ENCODE measurements around the gene NRF1. TPM values are rescaled to one million over a fixed set of nuclear protein-coding genes. Genes with fewer than 3 reads are reported as not detected.
A peak's percentile ranks its signal among the peaks of the same experiment; 100 is the strongest.

The NRF1 gene
- total RNA-seq, 2 experiments from 2014 or later = 25.9 to 28.7 TPM

- H3K36me3 Mint-ChIP-seq (ENCODE audit: low read depth) = peaks cover 37% of the 10 kb centered on the region
- H3K4me3 Mint-ChIP-seq = no peak overlapping the region
- POLR2A ChIA-PET = no interaction called here
- H3K27ac Mint-ChIP-seq = no peak overlapping the region
- H3K9me3 Mint-ChIP-seq = peaks cover 4% of the 10 kb centered on the region
- no peak for DNase-seq
- no peaks in the 10 kb centered on the region for H3K4me1 Mint-ChIP-seq
- CTCF ChIA-PET = interaction anchor here (0.6 kb wide), 1 partner anchor 41 kb away, joined by 4 read pairs; no protein-coding TSS in a partner anchor
- no peaks in the 10 kb centered on the region for H3K27me3 Mint-ChIP-seq
Measured at GRCh38 chr7:129678606-129679005, 67.1 kb downstream of the NRF1 start.

GRCh38 chr7:129680400-129680799 lies 68.9 kb downstream of the NRF1 start:
- Mint-ChIP-seq H3K36me3 (ENCODE audit: low read depth) (peaks cover 29% of the 10 kb centered on the region), H3K27ac (no peak overlapping the region), H3K9me3 (no peaks in the 10 kb centered on the region), H3K4me1 (no peaks in the 10 kb centered on the region), H3K27me3 (no peaks in the 10 kb centered on the region), H3K4me3 (no peak overlapping the region)
- no peak for DNase-seq
- POLR2A ChIA-PET = no interaction called here
- CTCF ChIA-PET = no interaction called here

- ChIA-PET CTCF (interaction anchor here (0.5 kb wide), 1 partner anchor 15 kb away, joined by 3 read pairs; no protein-coding TSS in a partner anchor), POLR2A (no interaction called here)
- H3K9me3 Mint-ChIP-seq = no peaks in the 10 kb centered on the region
- DNase-seq = no peak
- H3K27ac Mint-ChIP-seq = no peak overlapping the region
- H3K27me3 Mint-ChIP-seq = no peaks in the 10 kb centered on the region
- H3K4me3 Mint-ChIP-seq = no peak overlapping the region
- peaks cover 8% of the 10 kb centered on the region for H3K36me3 Mint-ChIP-seq (ENCODE audit: low read depth)
- H3K4me1 Mint-ChIP-seq = no peaks in the 10 kb centered on the region
Measured at GRCh38 chr7:129684777-129685176, 73.3 kb downstream of the NRF1 start.

GRCh38 chr7:129686063-129686462 lies 74.5 kb downstream of the NRF1 start:
- Mint-ChIP-seq H3K36me3 (ENCODE audit: low read depth) (peaks cover 5% of the 10 kb centered on the region), H3K4me1 (no peaks in the 10 kb centered on the region), H3K9me3 (no peaks in the 10 kb centered on the region), H3K4me3 (no peak overlapping the region), H3K27me3 (no peaks in the 10 kb centered on the region), H3K27ac (no peak overlapping the region)
- POLR2A ChIA-PET = no interaction called here
- no peak for DNase-seq
- CTCF ChIA-PET = no interaction called here

- H3K4me3 Mint-ChIP-seq = no peak overlapping the region
- H3K36me3 Mint-ChIP-seq (ENCODE audit: low read depth) = peaks cover 20% of the 10 kb centered on the region
- H3K4me1 Mint-ChIP-seq = no peaks in the 10 kb centered on the region
- no peaks in the 10 kb centered on the region for H3K27me3 Mint-ChIP-seq
- no peak overlapping the region for H3K27ac Mint-ChIP-seq
- no peak for DNase-seq
- no peaks in the 10 kb centered on the region for H3K9me3 Mint-ChIP-seq
- ChIA-PET CTCF (interaction anchor here (0.6 kb wide), 1 partner anchor 326 kb away, joined by 4 read pairs; no protein-coding TSS in a partner anchor), POLR2A (no interaction called here)
Measured at GRCh38 chr7:129688503-129689222, 77.1 kb downstream of the NRF1 start.

GRCh38 chr7:129689995-129690581 lies 78.6 kb downstream of the NRF1 start:
- Mint-ChIP-seq H3K27me3 (no peaks in the 10 kb centered on the region), H3K9me3 (no peaks in the 10 kb centered on the region), H3K36me3 (ENCODE audit: low read depth) (peaks cover 26% of the 10 kb centered on the region), H3K27ac (no peak overlapping the region), H3K4me3 (no peak overlapping the region), H3K4me1 (no peaks in the 10 kb centered on the region)
- DNase-seq = no peak
- POLR2A ChIA-PET = no interaction called here
- CTCF ChIA-PET = no interaction called here

- H3K36me3 Mint-ChIP-seq (ENCODE audit: low read depth) = peaks cover 26% of the 10 kb centered on the region
- no peaks in the 10 kb centered on the region for H3K27me3 Mint-ChIP-seq
- no peak for DNase-seq
- no peak overlapping the region for H3K27ac Mint-ChIP-seq
- ChIA-PET POLR2A (no interaction called here), CTCF (interaction anchor here (0.5 kb wide), 1 partner anchor 485 kb away, joined by 3 read pairs; no protein-coding TSS in a partner anchor)
- H3K4me1 Mint-ChIP-seq = no peaks in the 10 kb centered on the region
- no peaks in the 10 kb centered on the region for H3K9me3 Mint-ChIP-seq
- H3K4me3 Mint-ChIP-seq = no peak overlapping the region
Measured at GRCh38 chr7:129690701-129691100, 79.2 kb downstream of the NRF1 start.

GRCh38 chr7:129698516-129699418 lies 87.2 kb downstream of the NRF1 start:
- Mint-ChIP-seq H3K36me3 (ENCODE audit: low read depth) (peaks cover 9% of the 10 kb centered on the region), H3K9me3 (no peaks in the 10 kb centered on the region), H3K4me3 (no peak overlapping the region), H3K27me3 (no peaks in the 10 kb centered on the region), H3K27ac (no peak overlapping the region), H3K4me1 (no peaks in the 10 kb centered on the region)
- no peak for DNase-seq
- CTCF ChIA-PET = no interaction called here
- POLR2A ChIA-PET = no interaction called here

- POLR2A ChIA-PET = no interaction called here
- CTCF ChIA-PET = interaction anchor here (0.6 to 1.0 kb wide), 2 partner anchors 12 to 392 kb away, joined by 3 to 4 read pairs; no protein-coding TSS in a partner anchor
- H3K4me3 Mint-ChIP-seq = no peak overlapping the region
- peaks cover 14% of the 10 kb centered on the region for H3K36me3 Mint-ChIP-seq (ENCODE audit: low read depth)
- no peaks in the 10 kb centered on the region for H3K9me3 Mint-ChIP-seq
- no peak overlapping the region for H3K27ac Mint-ChIP-seq
- no peaks in the 10 kb centered on the region for H3K27me3 Mint-ChIP-seq
- DNase-seq = no peak
- peaks cover 8% of the 10 kb centered on the region for H3K4me1 Mint-ChIP-seq
Measured at GRCh38 chr7:129702316-129702715, 90.8 kb downstream of the NRF1 start.

- H3K27ac Mint-ChIP-seq = no peak overlapping the region
- H3K9me3 Mint-ChIP-seq = no peaks in the 10 kb centered on the region
- H3K4me1 Mint-ChIP-seq = peaks cover 13% of the 10 kb centered on the region
- no peaks in the 10 kb centered on the region for H3K27me3 Mint-ChIP-seq
- DNase-seq = no peak
- no peak overlapping the region for H3K4me3 Mint-ChIP-seq
- POLR2A ChIA-PET = no interaction called here
- CTCF ChIA-PET = interaction anchor here (1.0 kb wide), 1 partner anchor 11 kb away, joined by 3 read pairs; no protein-coding TSS in a partner anchor
- peaks cover 14% of the 10 kb centered on the region for H3K36me3 Mint-ChIP-seq (ENCODE audit: low read depth)
Measured at GRCh38 chr7:129702761-129703338, 91.3 kb downstream of the NRF1 start.

- no peak for DNase-seq
- ChIA-PET CTCF (interaction anchor here (0.7 kb wide), 3 partner anchors 14 to 1844 kb away, joined by 3 read pairs; no protein-coding TSS in a partner anchor), POLR2A (no interaction called here)
- no peaks in the 10 kb centered on the region for H3K9me3 Mint-ChIP-seq
- no peak overlapping the region for H3K27ac Mint-ChIP-seq
- no peaks in the 10 kb centered on the region for H3K27me3 Mint-ChIP-seq
- H3K4me1 Mint-ChIP-seq = peaks cover 22% of the 10 kb centered on the region
- H3K36me3 Mint-ChIP-seq (ENCODE audit: low read depth) = peaks cover 17% of the 10 kb centered on the region
- H3K4me3 Mint-ChIP-seq = no peak overlapping the region
Measured at GRCh38 chr7:129703751-129704150, 92.2 kb downstream of the NRF1 start.

- peak; percentile 16 for DNase-seq
- POLR2A ChIA-PET = no interaction called here
- H3K27me3 Mint-ChIP-seq = no peaks in the 10 kb centered on the region
- CTCF ChIA-PET = no interaction called here
- no peak overlapping the region for H3K4me3 Mint-ChIP-seq
- H3K36me3 Mint-ChIP-seq (ENCODE audit: low read depth) = peaks cover 48% of the 10 kb centered on the region
- H3K9me3 Mint-ChIP-seq = no peaks in the 10 kb centered on the region
- H3K4me1 Mint-ChIP-seq = peaks cover 24% of the 10 kb centered on the region
- H3K27ac Mint-ChIP-seq = peak overlapping the region; percentile 25
Measured at GRCh38 chr7:129707910-129708499, 96.5 kb downstream of the NRF1 start.

All from activated CD4-positive, alpha-beta T cell treated with anti-CD3 and anti-CD28 coated beads, Interleukin-2, amount 10 ng/mL, durations not matched to agents 7 days and 5 days (primary cell).